ENCODE results near the gene OR51A2.
"Not testable (repeated sequence)": the region's sequence is repeated elsewhere in the genome, so short reads cannot be mapped to it uniquely, and the experiment has no call there.

OR51A2 gene, protein sequence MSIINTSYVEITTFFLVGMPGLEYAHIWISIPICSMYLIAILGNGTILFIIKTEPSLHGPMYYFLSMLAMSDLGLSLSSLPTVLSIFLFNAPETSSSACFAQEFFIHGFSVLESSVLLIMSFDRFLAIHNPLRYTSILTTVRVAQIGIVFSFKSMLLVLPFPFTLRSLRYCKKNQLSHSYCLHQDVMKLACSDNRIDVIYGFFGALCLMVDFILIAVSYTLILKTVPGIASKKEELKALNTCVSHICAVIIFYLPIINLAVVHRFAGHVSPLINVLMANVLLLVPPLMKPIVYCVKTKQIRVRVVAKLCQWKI

GRCh38 chr11:4955613-4956012, at the start of gene OR51A2:
Gene OR51A2, minus strand, starts transcription at chr11:4955713. Its CDS starts 0 bp downstream, at chr11:4955713.
- not testable (repeated sequence) for DNase-seq (ENCODE audit: low read depth); H3K4me3 ChIP-seq (ENCODE audit: control insufficient read depth, low read depth, low read length)

DNA sequence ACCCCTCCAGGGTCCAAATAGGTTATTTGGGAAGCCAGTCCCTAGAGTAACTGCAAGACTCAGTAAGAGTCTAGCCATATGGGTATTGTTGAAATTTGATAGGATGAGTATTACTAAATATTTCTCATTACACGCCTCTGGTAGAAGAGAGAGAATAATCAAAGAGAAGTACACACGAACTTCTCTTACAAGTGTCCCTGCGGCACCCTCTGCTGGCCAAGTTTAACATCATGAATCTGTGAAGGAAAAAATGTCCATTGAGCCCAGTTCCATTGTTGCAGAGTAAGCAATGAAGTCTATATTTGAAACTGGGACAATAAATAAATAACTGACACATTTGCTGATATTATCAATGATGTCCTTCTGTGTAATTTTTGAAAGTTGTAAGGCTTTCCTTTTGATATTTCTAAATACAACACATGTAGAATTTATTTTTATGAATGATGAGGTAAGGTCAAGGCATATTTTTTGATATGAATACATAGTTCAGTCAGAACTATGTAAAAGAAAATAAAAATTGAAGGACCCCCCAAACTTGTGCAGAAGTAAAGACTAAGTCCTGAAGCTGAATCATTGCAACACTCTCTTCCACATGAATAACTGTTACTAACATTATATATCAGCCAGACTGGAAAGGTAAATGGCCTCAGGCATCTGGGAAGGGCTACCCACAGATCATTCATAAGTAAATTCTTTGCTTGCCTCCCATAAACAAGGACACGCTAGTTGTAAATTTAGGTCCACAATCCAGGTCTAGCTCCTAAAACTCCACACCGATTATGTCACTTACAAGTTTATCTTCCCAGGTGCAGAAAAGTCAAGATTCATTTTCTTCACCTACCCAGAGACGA, 49.1 kb upstream of the OR51A2 start:
- H3K4me3 ChIP-seq (ENCODE audit: control insufficient read depth, low read depth, low read length): no peak overlapping the region
- TF ChIP-seq, protein P1, sequence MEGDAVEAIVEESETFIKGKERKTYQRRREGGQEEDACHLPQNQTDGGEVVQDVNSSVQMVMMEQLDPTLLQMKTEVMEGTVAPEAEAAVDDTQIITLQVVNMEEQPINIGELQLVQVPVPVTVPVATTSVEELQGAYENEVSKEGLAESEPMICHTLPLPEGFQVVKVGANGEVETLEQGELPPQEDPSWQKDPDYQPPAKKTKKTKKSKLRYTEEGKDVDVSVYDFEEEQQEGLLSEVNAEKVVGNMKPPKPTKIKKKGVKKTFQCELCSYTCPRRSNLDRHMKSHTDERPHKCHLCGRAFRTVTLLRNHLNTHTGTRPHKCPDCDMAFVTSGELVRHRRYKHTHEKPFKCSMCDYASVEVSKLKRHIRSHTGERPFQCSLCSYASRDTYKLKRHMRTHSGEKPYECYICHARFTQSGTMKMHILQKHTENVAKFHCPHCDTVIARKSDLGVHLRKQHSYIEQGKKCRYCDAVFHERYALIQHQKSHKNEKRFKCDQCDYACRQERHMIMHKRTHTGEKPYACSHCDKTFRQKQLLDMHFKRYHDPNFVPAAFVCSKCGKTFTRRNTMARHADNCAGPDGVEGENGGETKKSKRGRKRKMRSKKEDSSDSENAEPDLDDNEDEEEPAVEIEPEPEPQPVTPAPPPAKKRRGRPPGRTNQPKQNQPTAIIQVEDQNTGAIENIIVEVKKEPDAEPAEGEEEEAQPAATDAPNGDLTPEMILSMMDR (conservative IDR thresholded peaks at IDR 0.05; ENCODE audit: control insufficient read depth, insufficient read depth, low read depth, low read length): peak; percentile 63
- peak; percentile 62 for DNase-seq (ENCODE audit: low read depth)

DNA sequence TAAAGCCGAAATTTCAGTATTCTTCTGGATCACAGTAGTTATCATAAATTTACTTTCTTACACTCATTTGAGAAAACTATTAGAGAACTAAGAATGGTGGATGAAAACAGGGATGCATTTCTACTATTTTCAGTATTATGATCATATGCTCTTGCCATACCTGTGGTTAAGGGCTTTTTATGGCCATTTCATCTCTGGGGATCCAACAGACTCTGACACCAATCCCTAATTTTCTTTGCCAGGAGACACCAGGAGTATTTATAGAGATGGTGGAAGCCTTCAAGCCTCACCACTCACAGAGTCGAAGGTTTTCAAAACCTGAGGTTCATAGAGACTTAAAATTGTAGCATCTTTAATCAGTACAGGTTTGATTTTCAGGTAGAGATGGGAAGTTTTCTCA, 39.0 kb upstream of the OR51A2 start, which contains the start of gene OR51L1:
TSS of gene OR51L1 (plus strand) at position 301 of the 400 bp plus-strand sequence. CDS start 4,132 bp downstream, outside the sequence.
- TF ChIP-seq, protein P1 (conservative IDR thresholded peaks at IDR 0.05; ENCODE audit: control insufficient read depth, insufficient read depth, low read depth, low read length): no peak
- no peak for DNase-seq (ENCODE audit: low read depth)
- no peak within 1 kb of the TSS for H3K4me3 ChIP-seq (ENCODE audit: control insufficient read depth, low read depth, low read length)

- no peak overlapping the region for H3K4me3 ChIP-seq (ENCODE audit: control insufficient read depth, low read depth, low read length)
- peak; percentile 15 for DNase-seq (ENCODE audit: low read depth)
- TF ChIP-seq, protein P1 (conservative IDR thresholded peaks at IDR 0.05; ENCODE audit: control insufficient read depth, insufficient read depth, low read depth, low read length): peak; percentile 38
Observed at GRCh38 chr11:4991060-4991459, 35.5 kb upstream of the OR51A2 start.

GRCh38 chr11:4983841-4984240, 28.3 kb upstream of the OR51A2 start:
- DNase-seq (ENCODE audit: low read depth): no peak
- H3K4me3 ChIP-seq (ENCODE audit: control insufficient read depth, low read depth, low read length): no peak overlapping the region
- TF ChIP-seq, protein P1 (conservative IDR thresholded peaks at IDR 0.05; ENCODE audit: control insufficient read depth, insufficient read depth, low read depth, low read length): no peak

GRCh38 chr11:4982678-4983077, 27.2 kb upstream of the OR51A2 start:
- DNase-seq (ENCODE audit: low read depth): no peak
- TF ChIP-seq, protein P1 (conservative IDR thresholded peaks at IDR 0.05; ENCODE audit: control insufficient read depth, insufficient read depth, low read depth, low read length): no peak
- H3K4me3 ChIP-seq (ENCODE audit: control insufficient read depth, low read depth, low read length): no peak overlapping the region

- TF ChIP-seq, protein P1 (conservative IDR thresholded peaks at IDR 0.05; ENCODE audit: control insufficient read depth, insufficient read depth, low read depth, low read length): no peak
- no peak for DNase-seq (ENCODE audit: low read depth)
Observed at GRCh38 chr11:4979036-4979435, 23.5 kb upstream of the OR51A2 start.

More at GRCh38 chr11:4979036-4979435, 23.5 kb upstream of the OR51A2 start:
- no peak overlapping the region for H3K4me3 ChIP-seq (ENCODE audit: control insufficient read depth, low read depth, low read length)
